K562 (cell line): ENCODE data around the gene CLIC1. TPM values are rescaled to one million over a fixed set of nuclear protein-coding genes. Genes with fewer than 3 reads are reported as not detected.

Source experiments
- ARID2 ChIP-seq: fragments of 450-650 bp; IDR thresholded peaks from 2 replicates; pipeline ENCODE4 v1.6.1; 2017; ENCODE audit warnings: antibody characterized with exemption, mild to moderate bottlenecking
- ARID3B ChIP-seq: fragments of 250-450 bp; sonication (Bioruptor Pico); IDR thresholded peaks from 2 replicates; pipeline ENCODE4 v1.4.0; 2020; ENCODE audit warnings: borderline replicate concordance
- CEBPB ChIP-seq: fragments of 450-650 bp; IDR thresholded peaks from 2 replicates; pipeline ENCODE4 v1.6.1; 2016; ENCODE audit warnings: missing genetic modification characterization, missing compliant biosample characterization
- CREB3 ChIP-seq: fragments of 450-650 bp; conservative IDR thresholded peaks from 2 replicates; pipeline ENCODE4 v1.6.1; 2016; ENCODE audit warnings: missing genetic modification characterization, low read depth, mild to moderate bottlenecking, missing compliant biosample characterization, moderate library complexity
- CREBBP ChIP-seq: IDR thresholded peaks from one replicate; pipeline ENCODE4 v1.6.1; 2012; ENCODE audit warnings: low read depth, mild to moderate bottlenecking, control low read depth, inconsistent platforms, low read length
- HNRNPH1 ChIP-seq: fragments of 200-400 bp; formaldehyde crosslinking; optimal IDR thresholded peaks from 2 replicates; pipeline ENCODE3; 2017; ENCODE audit warnings: low read depth, mild to moderate bottlenecking, low read length, moderate library complexity
- MLLT1 ChIP-seq, 2 experiments: fragments of 450-650 bp; IDR thresholded peaks; 2 replicates each; pipeline ENCODE4 v1.6.1; 2016
- RFX1 ChIP-seq: fragments of 450-650 bp; IDR thresholded peaks from 2 replicates; pipeline ENCODE4 v1.6.1; 2016; ENCODE audit warnings: mild to moderate bottlenecking, moderate library complexity
- SRSF9 ChIP-seq: fragments of 200-400 bp; formaldehyde crosslinking; IDR thresholded peaks from 2 replicates; pipeline ENCODE4 v1.6.1; 2017; ENCODE audit warnings: low read depth, low read length, borderline replicate concordance
- TCF3 ChIP-seq: sonication (generic); formaldehyde crosslinking; IDR thresholded peaks from 2 replicates; pipeline ENCODE4 v1.4.0; 2020; ENCODE audit warnings: mild to moderate bottlenecking, missing genetic modification reagents
- TEAD1 ChIP-seq, 2 experiments: fragments of 450-650 bp in 1 of 2; sonication (generic) in 1 of 2; formaldehyde crosslinking; IDR thresholded peaks; 2 replicates each; pipeline versions ENCODE4 v1.4.0 to v1.8.0; 2020 to 2022; ENCODE audit warnings: mild to moderate bottlenecking in 2 of 2, missing genetic modification reagents in 1 of 2
- TRIM28 ChIP-seq: fragments of 450-650 bp; IDR thresholded peaks from 2 replicates; pipeline ENCODE4 v1.6.1; 2017
- ZBTB11 ChIP-seq, 3 experiments: fragments of 200-800 bp in 1 of 3; fragments of 250-450 bp in 1 of 3; fragments of 450-650 bp in 1 of 3; sonication (Bioruptor Pico) in 1 of 3; sonication (Bioruptor generic) in 1 of 3; formaldehyde crosslinking in 1 of 3; IDR thresholded peaks; 2 replicates each; pipeline versions ENCODE4 v1.6.1 to v1.8.0; 2016 to 2022; ENCODE audit warnings: mild to moderate bottlenecking in 2 of 3, missing genetic modification characterization in 2 of 3, missing compliant biosample characterization in 1 of 3, moderate library complexity in 1 of 3
- ZBTB33 ChIP-seq: sonication (generic); formaldehyde crosslinking; IDR thresholded peaks from 2 replicates; pipeline ENCODE4 v1.8.1; 2023; ENCODE audit warnings: mild to moderate bottlenecking, missing genetic modification reagents
- ZBTB8A ChIP-seq: fragments of 450-650 bp; IDR thresholded peaks from 2 replicates; pipeline ENCODE4 v1.6.1; 2018; ENCODE audit warnings: mild to moderate bottlenecking, moderate library complexity; ENCODE audit not compliant: partially characterized antibody
- ZFP1 ChIP-seq: fragments of 450-650 bp; formaldehyde crosslinking; IDR thresholded peaks from 2 replicates; pipeline ENCODE4 v1.4.0; 2020; ENCODE audit warnings: mild to moderate bottlenecking, mixed read lengths
- ZNF224 ChIP-seq: sonication (generic); formaldehyde crosslinking; IDR thresholded peaks from 2 replicates; pipeline ENCODE4 v1.8.0; 2022; ENCODE audit warnings: mild to moderate bottlenecking, missing genetic modification reagents
- ZNF232 ChIP-seq: sonication (generic); formaldehyde crosslinking; IDR thresholded peaks from 2 replicates; pipeline ENCODE4 v1.8.0; 2022; ENCODE audit warnings: mild to moderate bottlenecking, missing genetic modification reagents
- polyA plus RNA-seq, 8 experiments: library from polyadenylated mRNA; depleted of rRNA in 4 of 8; stranded (reverse) in 5 of 8; unstranded in 3 of 8; fragments of >200 nt; fragmentation: Nextera tagmentation in 2 of 8; fragmentation: Illumina TruSeq in 1 of 8; extraction: Ambion mirVana in 2 of 8; extraction: Trizol in 1 of 8; gene quantifications; 2 replicates each; pipeline versions ENCODE4 v1.2.1 to v1.2.3, GENCODE V29; 2011 to 2014; ENCODE audit warnings: inconsistent platforms in 1 of 8, missing spikeins in 1 of 8
- total RNA-seq, 7 experiments: library from RNA; depleted of rRNA in 6 of 7; stranded (reverse); fragments of >200 nt in 6 of 7; fragmentation: Illumina TruSeq in 2 of 7; extraction: Trizol in 2 of 7; gene quantifications; 2 replicates each; pipeline versions ENCODE4 v1.2.1 to v1.2.3, GENCODE V29; 2011 to 2021; ENCODE audit warnings: low replicate concordance in 1 of 7

The CLIC1 gene
- total and polyA plus RNA-seq, 9 of the 15 experiments (the other 6 are each of a cell fraction or from before 2014, with no cell fraction given) = 1,267 to 2,419 (median 1,808) TPM

GRCh38 chr6:31776989-31777666 is 40.8 kb upstream of the CLIC1 start, which contains the start of gene VWA7 (continued):
- TF ChIP-seq ARID3B (CRISPR knock-in tag) (peak; percentile 11; the same call in 1 of the 2 replicates), TEAD1 (CRISPR knock-in tag; IDR thresholded peaks at IDR 0.05) (peak; percentile 72 to 80; a peak in 2 of 4 replicates), CEBPB (no peak), RFX1 (no peak), ZNF224 (CRISPR knock-in tag) (no peak), CREBBP (no peak), ZBTB33 (CRISPR knock-in tag) (peak; percentile 92), CREB3 (tag) (0 out of 2 replicates have a peak, but pooled peaks have one; percentile 20), ARID2 (no peak), SRSF9 (no peak), ZFP1 (CRISPR knock-in tag) (no peak), HNRNPH1 (no peak), ZBTB8A (no peak), MLLT1 (IDR thresholded peaks at IDR 0.05) (peak in 1 of 2 experiments; percentile 92; a peak in 2 of 4 replicates), ZBTB11 (CRISPR knock-in tag; IDR thresholded peaks at IDR 0.05) (peak in 1 of 3 experiments; percentile 66; a peak in 1 of 6 replicates), TRIM28 (peak; percentile 83), ZNF232 (CRISPR knock-in tag) (no peak), TCF3 (CRISPR knock-in tag) (peak; percentile 72)
